Measurements from ENCODE around the gene ADPRM.

GRCh38 chr17:10752696-10753095 is 55.3 kb downstream of the ADPRM start:
- no peak for TF ChIP-seq CTCF (IDR thresholded peaks at IDR 0.05 in 2 of 3, conservative IDR thresholded peaks at IDR 0.05 in 1 of 3; ENCODE audit: borderline replicate concordance in 1 of 3, insufficient read depth in 1 of 3, low read depth in 2 of 3, low read length in 2 of 3)
- no peak for TF ChIP-seq POLR2A (IDR thresholded peaks at IDR 0.05; ENCODE audit: borderline replicate concordance, extremely low read depth, insufficient read depth, insufficient read length)
- no peak for TF ChIP-seq EZH2 (IDR thresholded peaks at IDR 0.05)
- no peak for TF ChIP-seq POLR2AphosphoS5 (IDR thresholded peaks at IDR 0.05; ENCODE audit: low read depth, low read length)
- no peak for TF ChIP-seq YY1 (IDR thresholded peaks at IDR 0.05; ENCODE audit: extremely low read depth, insufficient replicate concordance, low read depth, low read length)
- TF ChIP-seq EZH2phosphoT487 (IDR thresholded peaks at IDR 0.05; ENCODE audit: borderline replicate concordance), result no peak
- TF ChIP-seq RAD21 (IDR thresholded peaks at IDR 0.05; ENCODE audit: low read depth), result no peak
- no peak for TF ChIP-seq ELF1 (IDR thresholded peaks at IDR 0.05; ENCODE audit: borderline replicate concordance, low read depth)
- no peak for TF ChIP-seq CEBPB (IDR thresholded peaks at IDR 0.05; ENCODE audit: low read depth)
- TF ChIP-seq EGR1 (IDR thresholded peaks at IDR 0.05; ENCODE audit: low read depth), result no peak
- no peak for TF ChIP-seq ZNF274 (IDR thresholded peaks at IDR 0.05; ENCODE audit: low read depth, low read length)
